Brain microvascular endothelial cell (primary cell): ENCODE data around the gene KCNH2.

Experiments
- DNase-seq: peaks from one replicate; pipeline ENCODE4 v3.0.0-alpha.2; 2020
- H3K27ac ChIP-seq: fragments of 250-450 bp; sonication (Bioruptor Pico); 2 replicates; pipeline ENCODE4 v1.5.1; 2020; ENCODE audit warnings: mild to moderate bottlenecking, moderate library complexity
- H3K27me3 ChIP-seq: fragments of 250-450 bp; sonication (Bioruptor Pico); replicated peaks from 2 replicates; pipeline ENCODE4 v1.5.1; 2020; ENCODE audit warnings: mild to moderate bottlenecking
- H3K36me3 ChIP-seq: fragments of 250-450 bp; sonication (Bioruptor Pico); replicated peaks from 2 replicates; pipeline ENCODE4 v1.5.1; 2020; ENCODE audit warnings: mild to moderate bottlenecking
- H3K4me3 ChIP-seq: 2 replicates; pipeline ENCODE4 v1.5.1; 2011; ENCODE audit warnings: low read depth, mild to moderate bottlenecking, control low read depth, low read length, moderate library complexity
- in situ Hi-C: cut with HindIII; loops from 2 replicates; pipeline ENCODE4 v1.10.0; 2017; ENCODE audit warnings: low sequenced_read_pairs, low pct_ligation_motif_present
- TF ChIP-seq, protein P1 (sequence below): IDR thresholded peaks from 2 replicates; pipeline ENCODE4 v1.5.1; 2011; ENCODE audit warnings: low read depth, mild to moderate bottlenecking, moderate library complexity, low read length, control low read depth, inconsistent platforms; ENCODE audit errors: missing control alignments

KCNH2 gene

GRCh38 chr7:150917969-150918368 lies 60.2 kb downstream of the KCNH2 start:
- H3K27ac ChIP-seq = no peak overlapping the region

GRCh38 chr7:150916670-150917069 lies 61.5 kb downstream of the KCNH2 start:
- in situ Hi-C loops = no loop called here
- Histone ChIP-seq H3K4me3 (no peak overlapping the region), H3K36me3 (no peaks in the 10 kb centered on the region), H3K27me3 (peaks cover 3% of the 10 kb centered on the region), H3K27ac (no peak overlapping the region)
- no peak for DNase-seq
- TF ChIP-seq, protein P1, sequence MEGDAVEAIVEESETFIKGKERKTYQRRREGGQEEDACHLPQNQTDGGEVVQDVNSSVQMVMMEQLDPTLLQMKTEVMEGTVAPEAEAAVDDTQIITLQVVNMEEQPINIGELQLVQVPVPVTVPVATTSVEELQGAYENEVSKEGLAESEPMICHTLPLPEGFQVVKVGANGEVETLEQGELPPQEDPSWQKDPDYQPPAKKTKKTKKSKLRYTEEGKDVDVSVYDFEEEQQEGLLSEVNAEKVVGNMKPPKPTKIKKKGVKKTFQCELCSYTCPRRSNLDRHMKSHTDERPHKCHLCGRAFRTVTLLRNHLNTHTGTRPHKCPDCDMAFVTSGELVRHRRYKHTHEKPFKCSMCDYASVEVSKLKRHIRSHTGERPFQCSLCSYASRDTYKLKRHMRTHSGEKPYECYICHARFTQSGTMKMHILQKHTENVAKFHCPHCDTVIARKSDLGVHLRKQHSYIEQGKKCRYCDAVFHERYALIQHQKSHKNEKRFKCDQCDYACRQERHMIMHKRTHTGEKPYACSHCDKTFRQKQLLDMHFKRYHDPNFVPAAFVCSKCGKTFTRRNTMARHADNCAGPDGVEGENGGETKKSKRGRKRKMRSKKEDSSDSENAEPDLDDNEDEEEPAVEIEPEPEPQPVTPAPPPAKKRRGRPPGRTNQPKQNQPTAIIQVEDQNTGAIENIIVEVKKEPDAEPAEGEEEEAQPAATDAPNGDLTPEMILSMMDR = no peak

More at GRCh38 chr7:150917969-150918368, 60.2 kb downstream of the KCNH2 start:
- TF ChIP-seq, protein P1 = no peak
- Histone ChIP-seq H3K27me3 (peaks cover 3% of the 10 kb centered on the region), H3K36me3 (no peaks in the 10 kb centered on the region), H3K4me3 (no peak overlapping the region)
- in situ Hi-C loops = no loop called here
- no peak for DNase-seq

DNA sequence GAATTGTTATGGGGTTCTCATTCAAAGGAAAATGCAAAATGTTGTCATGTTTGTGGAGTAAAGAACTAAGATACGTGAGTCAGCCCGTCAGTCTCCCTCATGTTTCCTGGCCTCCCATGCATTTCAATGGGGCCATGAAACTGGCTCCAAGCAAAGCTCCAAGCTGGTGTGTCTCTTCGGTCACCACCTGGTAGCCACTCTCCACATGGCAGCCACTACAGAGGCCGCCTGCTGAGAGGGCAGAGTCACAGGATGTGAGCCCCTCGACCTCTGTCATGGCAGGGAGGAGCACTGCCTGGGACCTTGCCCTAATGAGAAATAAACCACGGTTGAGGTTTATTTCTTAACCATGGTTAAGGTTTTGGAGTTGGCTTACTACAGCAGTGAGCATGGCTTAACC lies 63.2 kb downstream of the KCNH2 start:
- no peaks in the 10 kb centered on the region for H3K36me3 ChIP-seq
- TF ChIP-seq, protein P1 = no peak
- DNase-seq = no peak
- in situ Hi-C loops = no loop called here
- H3K4me3 ChIP-seq = no peak overlapping the region
- H3K27ac ChIP-seq = no peak overlapping the region
- peaks cover 3% of the 10 kb centered on the region for H3K27me3 ChIP-seq

- DNase-seq = no peak
- TF ChIP-seq, protein P1 = no peak
- in situ Hi-C loops = no loop called here
- H3K36me3 ChIP-seq = no peaks in the 10 kb centered on the region
- H3K27me3 ChIP-seq = peaks cover 3% of the 10 kb centered on the region
- H3K4me3 ChIP-seq = no peak overlapping the region
- no peak overlapping the region for H3K27ac ChIP-seq
Measured at GRCh38 chr7:150914196-150914595, 63.9 kb downstream of the KCNH2 start.

DNA sequence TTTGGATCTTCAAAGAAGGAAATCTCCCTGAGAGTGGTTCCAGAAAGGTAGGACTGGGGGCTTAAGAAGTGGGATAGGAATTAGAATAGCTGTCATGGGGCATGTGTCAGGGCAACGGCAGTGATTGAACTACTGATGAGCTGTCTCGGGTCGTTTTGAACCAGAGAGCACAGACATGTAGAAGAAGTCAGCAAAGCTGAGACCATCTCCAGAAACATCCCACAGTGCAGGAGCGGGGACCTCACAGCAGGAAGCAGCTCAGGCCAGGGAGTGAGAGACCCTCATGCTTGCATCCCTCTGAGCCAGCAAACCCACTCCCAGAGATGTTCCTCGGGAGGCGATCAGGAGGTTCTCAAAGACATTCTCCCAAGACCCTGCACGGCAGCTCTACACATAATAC lies 65.7 kb downstream of the KCNH2 start:
- no peak for DNase-seq
- Histone ChIP-seq H3K36me3 (no peaks in the 10 kb centered on the region), H3K27me3 (peaks cover 3% of the 10 kb centered on the region), H3K27ac (no peak overlapping the region), H3K4me3 (no peak overlapping the region)
- TF ChIP-seq, protein P1 = no peak
- in situ Hi-C loops = no loop called here

GRCh38 chr7:150911590-150912267 lies 66.4 kb downstream of the KCNH2 start:
- in situ Hi-C loops = no loop called here
- no peaks in the 10 kb centered on the region for H3K36me3 ChIP-seq

More at GRCh38 chr7:150911590-150912267, 66.4 kb downstream of the KCNH2 start:
- no peaks in the 10 kb centered on the region for H3K27me3 ChIP-seq
- TF ChIP-seq, protein P1 = no peak
- no peak overlapping the region for H3K4me3 ChIP-seq
- H3K27ac ChIP-seq = no peak overlapping the region
- no peak for DNase-seq
